Caco-2 (cell line): ENCODE data around the gene GPR68. TPM values are rescaled to one million over a fixed set of nuclear protein-coding genes. Genes with fewer than 3 reads are reported as not detected.

Experiments used
- BruUV-seq: library from RNA; stranded (reverse); fragments of 400-500 nt; replicated peaks from 2 replicates; lab custom pipeline; 2021; lab: Mats Ljungman, UMichigan
- CTCF ChIA-PET: fragments of 300-600 bp; sonication (Branson Sonifier 250); formaldehyde crosslinking; loops from one replicate; lab custom pipeline; 2022; ENCODE audit warnings: antibody characterized with exemption; lab: Charles Lee
- POLR2A ChIA-PET: fragments of 300-600 bp; sonication (Branson Sonifier 250); formaldehyde crosslinking; loops from one replicate; lab custom pipeline; 2022; ENCODE audit warnings: antibody characterized with exemption; lab: Charles Lee
- DNase-seq, 2 experiments: peaks; one replicate each; pipeline versions ENCODE4 v3.0.0 to v3.0.0-alpha.2; 2020 to 2022
- H3K27me3 ChIP-seq: replicated peaks from 2 replicates; pipeline ENCODE4 v1.6.0; 2011; ENCODE audit warnings: low read length; ENCODE audit not compliant: control insufficient read depth, insufficient read depth
- H3K36me3 ChIP-seq: 2 replicates; pipeline ENCODE4 v1.5.1; 2011; ENCODE audit warnings: low read length; ENCODE audit not compliant: control insufficient read depth, insufficient read depth
- H3K4me1 ChIP-seq: fragments of 250-450 bp; sonication (Bioruptor Pico); 2 replicates; pipeline ENCODE4 v1.5.1; 2020; ENCODE audit warnings: mild to moderate bottlenecking
- H3K4me3 ChIP-seq: 2 replicates; pipeline ENCODE4 v1.5.1; 2011; ENCODE audit warnings: low read depth, mild to moderate bottlenecking, control low read depth, low read length
- H3K9me3 ChIP-seq: fragments of 250-450 bp; sonication (Bioruptor Pico); 2 replicates; pipeline ENCODE4 v1.5.1; 2020; ENCODE audit warnings: mild to moderate bottlenecking, moderate library complexity
- H3K27ac Mint-ChIP-seq: one replicate; pipeline ENCODE4 v1.8.0; 2022; ENCODE audit warnings: mixed read lengths; ENCODE audit not compliant: unreplicated experiment
- H3K27me3 Mint-ChIP-seq: one replicate; pipeline ENCODE4 v1.8.0; 2022; ENCODE audit warnings: mixed read lengths; ENCODE audit not compliant: insufficient read depth, unreplicated experiment
- H3K36me3 Mint-ChIP-seq: one replicate; pipeline ENCODE4 v1.8.0; 2022; ENCODE audit warnings: mild to moderate bottlenecking, mixed read lengths; ENCODE audit not compliant: insufficient read depth, unreplicated experiment
- H3K4me1 Mint-ChIP-seq: one replicate; pipeline ENCODE4 v1.8.0; 2022; ENCODE audit warnings: low read depth, mixed read lengths; ENCODE audit not compliant: unreplicated experiment
- H3K4me3 Mint-ChIP-seq: one replicate; pipeline ENCODE4 v1.8.0; 2022; ENCODE audit warnings: mild to moderate bottlenecking, moderate library complexity, mixed read lengths; ENCODE audit not compliant: unreplicated experiment
- H3K9me3 Mint-ChIP-seq: one replicate; pipeline ENCODE4 v1.8.0; 2022; ENCODE audit warnings: mixed read lengths; ENCODE audit not compliant: unreplicated experiment
- intact Hi-C: fragments of 100-400 bp; cut with micrococcal nuclease; formaldehyde crosslinking; loops from one replicate; pipeline ENCODE4 v1.10.0; 2022; ENCODE audit not compliant: unreplicated experiment
- total RNA-seq: library from RNA; stranded (reverse); gene quantifications from 2 replicates; pipeline ENCODE4 v1.2.3, GENCODE V29; 2022
- TF ChIP-seq, protein P1 (sequence below), 2 experiments: fragments of 200-600 bp in 1 of 2; IDR thresholded peaks; 1 replicate in 1 of 2; 2 replicates in 1 of 2; pipeline versions ENCODE4 v1.5.1 to v1.8.0; 2011 to 2022; ENCODE audit warnings: antibody characterized with exemption in 1 of 2, control low read depth in 1 of 2, inconsistent platforms in 1 of 2, low read depth in 1 of 2, low read length in 1 of 2, mild to moderate bottlenecking in 1 of 2, moderate library complexity in 1 of 2; ENCODE audit not compliant: insufficient read depth in 1 of 2, severe bottlenecking in 1 of 2, unreplicated experiment in 1 of 2

The GPR68 gene
- total RNA-seq, 1 experiment from 2014 or later = 0.14 TPM

DNA sequence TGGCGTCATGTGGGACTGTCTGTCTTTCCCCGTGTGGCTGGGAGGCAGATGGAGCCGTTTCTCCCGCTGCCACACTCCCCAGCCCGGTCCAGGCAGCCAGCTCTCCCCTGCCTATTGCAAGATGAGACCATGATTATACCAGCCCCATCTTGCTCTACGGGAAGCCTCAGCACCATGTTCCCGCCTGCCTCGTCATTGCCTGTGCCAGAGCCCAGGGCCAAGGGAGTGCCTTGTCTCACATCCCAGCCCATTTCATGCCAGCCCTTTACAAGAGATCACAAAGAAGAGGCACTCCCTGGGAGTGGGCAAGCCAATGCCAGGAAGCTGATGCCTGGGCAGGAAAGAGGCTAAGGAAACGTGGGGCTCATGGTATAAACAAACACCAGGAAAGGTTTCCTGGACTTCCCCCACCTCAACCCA lies 23.9 kb downstream of the GPR68 start:
- H3K27ac Mint-ChIP-seq = no peak overlapping the region

DNA sequence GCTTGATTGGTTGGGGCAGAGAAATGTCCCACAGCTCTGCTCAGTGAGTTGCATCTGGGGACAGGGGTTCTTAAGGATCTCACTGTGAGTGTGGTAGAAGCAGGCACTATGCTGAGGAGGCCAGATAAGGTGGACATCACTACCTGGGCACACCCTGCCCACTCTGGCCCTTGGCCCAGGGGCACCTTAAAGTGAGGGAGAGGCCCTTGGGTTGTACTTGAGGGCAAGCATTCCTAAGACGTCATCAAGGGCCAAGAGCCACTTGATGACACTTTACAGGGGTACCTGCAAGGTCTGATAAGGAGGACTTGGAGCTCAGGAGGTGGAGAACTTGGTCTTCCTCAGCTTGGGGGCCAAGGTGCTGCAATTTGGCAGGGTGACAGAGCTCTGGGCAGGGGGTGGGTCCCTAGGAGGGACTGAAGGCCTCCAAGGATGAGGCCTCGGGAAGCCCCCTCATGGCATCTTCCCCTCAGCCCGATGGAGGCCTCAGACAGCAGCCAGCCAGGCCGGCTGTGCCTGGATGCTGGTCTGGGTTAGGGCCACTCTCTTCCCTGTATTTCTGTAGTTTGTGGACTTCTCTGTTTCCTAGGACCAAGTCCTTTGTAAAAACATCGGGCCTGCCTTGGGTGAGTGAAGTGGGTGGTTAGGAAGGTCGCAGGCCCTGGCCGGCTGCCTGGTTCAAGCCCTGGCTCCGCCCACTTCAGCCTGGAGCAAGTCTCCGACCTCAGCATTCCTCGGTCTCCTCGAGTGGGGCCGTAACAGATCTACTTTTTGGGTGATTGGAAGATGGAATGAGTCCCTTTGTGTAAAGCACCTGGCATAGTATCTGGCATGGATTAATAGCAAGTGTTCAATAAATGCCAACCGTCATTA lies 24.8 kb downstream of the GPR68 start:
- intact Hi-C loops = no loop called here
- H3K36me3 ChIP-seq = peaks cover 2% of the 10 kb centered on the region; the same call in 1 of the 2 replicates
- POLR2A ChIA-PET = no interaction called here
- no peak overlapping the region for H3K4me3 ChIP-seq
- H3K9me3 ChIP-seq = no peaks in the 10 kb centered on the region
- Mint-ChIP-seq H3K27ac (no peak overlapping the region), H3K9me3 (no peaks in the 10 kb centered on the region), H3K4me3 (no peak overlapping the region), H3K27me3 (no peaks in the 10 kb centered on the region), H3K36me3 (peaks cover 29% of the 10 kb centered on the region), H3K4me1 (no peaks in the 10 kb centered on the region)
- BruUV-seq = no TSS peak
- no peak for DNase-seq
- TF ChIP-seq, protein P1, sequence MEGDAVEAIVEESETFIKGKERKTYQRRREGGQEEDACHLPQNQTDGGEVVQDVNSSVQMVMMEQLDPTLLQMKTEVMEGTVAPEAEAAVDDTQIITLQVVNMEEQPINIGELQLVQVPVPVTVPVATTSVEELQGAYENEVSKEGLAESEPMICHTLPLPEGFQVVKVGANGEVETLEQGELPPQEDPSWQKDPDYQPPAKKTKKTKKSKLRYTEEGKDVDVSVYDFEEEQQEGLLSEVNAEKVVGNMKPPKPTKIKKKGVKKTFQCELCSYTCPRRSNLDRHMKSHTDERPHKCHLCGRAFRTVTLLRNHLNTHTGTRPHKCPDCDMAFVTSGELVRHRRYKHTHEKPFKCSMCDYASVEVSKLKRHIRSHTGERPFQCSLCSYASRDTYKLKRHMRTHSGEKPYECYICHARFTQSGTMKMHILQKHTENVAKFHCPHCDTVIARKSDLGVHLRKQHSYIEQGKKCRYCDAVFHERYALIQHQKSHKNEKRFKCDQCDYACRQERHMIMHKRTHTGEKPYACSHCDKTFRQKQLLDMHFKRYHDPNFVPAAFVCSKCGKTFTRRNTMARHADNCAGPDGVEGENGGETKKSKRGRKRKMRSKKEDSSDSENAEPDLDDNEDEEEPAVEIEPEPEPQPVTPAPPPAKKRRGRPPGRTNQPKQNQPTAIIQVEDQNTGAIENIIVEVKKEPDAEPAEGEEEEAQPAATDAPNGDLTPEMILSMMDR (IDR thresholded peaks at IDR 0.05; ENCODE audit: insufficient read depth in 1 of 2, low read depth in 1 of 2, low read length in 1 of 2, severe bottlenecking in 1 of 2, unreplicated experiment in 1 of 2) = no peak
- H3K4me1 ChIP-seq = no peaks in the 10 kb centered on the region
- H3K27me3 ChIP-seq = no peaks in the 10 kb centered on the region
- CTCF ChIA-PET = no interaction called here

More for the DNA sequence above, 23.9 kb downstream of the GPR68 start:
- Histone ChIP-seq H3K4me1 (no peaks in the 10 kb centered on the region), H3K27me3 (no peaks in the 10 kb centered on the region), H3K9me3 (no peaks in the 10 kb centered on the region), H3K36me3 (peaks cover 2% of the 10 kb centered on the region; the same call in 1 of the 2 replicates), H3K4me3 (no peak overlapping the region)
- ChIA-PET CTCF (interaction anchor here (0.7 kb wide), 1 partner anchor 31 kb away, joined by 3 read pairs; no protein-coding TSS in a partner anchor), POLR2A (no interaction called here)
- no TSS peak for BruUV-seq
- Mint-ChIP-seq H3K9me3 (no peaks in the 10 kb centered on the region), H3K4me3 (no peak overlapping the region), H3K36me3 (peaks cover 25% of the 10 kb centered on the region), H3K27me3 (no peaks in the 10 kb centered on the region), H3K4me1 (no peaks in the 10 kb centered on the region)
- intact Hi-C loops = no loop called here
- no peak for DNase-seq
- TF ChIP-seq, protein P1 (IDR thresholded peaks at IDR 0.05; ENCODE audit: insufficient read depth in 1 of 2, low read depth in 1 of 2, low read length in 1 of 2, severe bottlenecking in 1 of 2, unreplicated experiment in 1 of 2) = no peak

DNA sequence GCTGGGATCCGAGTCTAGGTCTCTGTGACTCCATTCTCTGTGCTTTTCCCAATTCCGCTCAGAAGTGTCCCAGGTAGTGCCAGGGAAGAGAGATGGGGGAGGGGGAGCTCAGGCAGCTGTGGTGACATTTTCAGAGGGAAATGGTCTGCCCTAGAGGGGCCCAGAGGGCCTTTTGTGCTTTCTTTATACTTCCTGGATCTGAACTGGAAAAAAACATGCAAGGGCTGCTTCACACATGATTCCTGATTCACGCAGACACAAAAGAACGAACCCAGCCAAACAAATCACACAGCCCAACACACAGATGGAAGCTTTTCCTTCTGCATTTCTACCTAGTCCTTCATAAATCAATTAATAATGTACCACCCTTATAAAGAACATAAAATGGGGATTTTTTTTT lies 26.5 kb downstream of the GPR68 start:
- no peak overlapping the region for H3K4me3 Mint-ChIP-seq
- no peaks in the 10 kb centered on the region for H3K27me3 Mint-ChIP-seq
- Histone ChIP-seq H3K4me3 (no peak overlapping the region), H3K27me3 (no peaks in the 10 kb centered on the region), H3K9me3 (no peaks in the 10 kb centered on the region), H3K36me3 (peaks cover 2% of the 10 kb centered on the region; the same call in 1 of the 2 replicates), H3K4me1 (no peaks in the 10 kb centered on the region)
- ChIA-PET CTCF (no interaction called here), POLR2A (no interaction called here)
- no peak for DNase-seq
- no peaks in the 10 kb centered on the region for H3K9me3 Mint-ChIP-seq
- intact Hi-C loops = no loop called here
- H3K36me3 Mint-ChIP-seq = peaks cover 37% of the 10 kb centered on the region
- no peak overlapping the region for H3K27ac Mint-ChIP-seq
- TF ChIP-seq, protein P1 (IDR thresholded peaks at IDR 0.05; ENCODE audit: insufficient read depth in 1 of 2, low read depth in 1 of 2, low read length in 1 of 2, severe bottlenecking in 1 of 2, unreplicated experiment in 1 of 2) = no peak
- BruUV-seq = no TSS peak
- no peaks in the 10 kb centered on the region for H3K4me1 Mint-ChIP-seq
